Transverse colon (tissue), 4 donors: ENCODE results near the gene PRLR.

Source experiments
- EP300 ChIP-seq: sonication (generic); formaldehyde crosslinking; IDR thresholded peaks from one replicate; pipeline ENCODE4 v1.6.1; 2017; ENCODE audit warnings: antibody characterized with exemption, low read depth
- POLR2A ChIP-seq: fragments of 450-650 bp; IDR thresholded peaks from one replicate; pipeline ENCODE4 v1.6.1; 2016; ENCODE audit warnings: antibody characterized with exemption, mild to moderate bottlenecking, moderate library complexity
- POLR2AphosphoS5 ChIP-seq, 3 donors: sonication (generic); formaldehyde crosslinking; IDR thresholded peaks; one replicate each; pipeline ENCODE4 v1.6.1; 2016; ENCODE audit warnings: antibody characterized with exemption in 3 of 3
- TF ChIP-seq, protein P1 (sequence below), 5 experiments: fragments of 200-600 bp in 3 of 5; fragments of 450-650 bp in 2 of 5; sonication (generic) in 3 of 5; IDR thresholded peaks; 1 replicate in 2 of 5; 2 replicates in 3 of 5; pipeline ENCODE4 v1.5.1; 2016 to 2017; ENCODE audit warnings: antibody characterized with exemption in 5 of 5, inconsistent platforms in 3 of 5, mild to moderate bottlenecking in 2 of 5, moderate library complexity in 1 of 5

GRCh38 chr5:35240892-35241291 lies 10.6 kb upstream of the PRLR start:
- TF ChIP-seq, protein P1, sequence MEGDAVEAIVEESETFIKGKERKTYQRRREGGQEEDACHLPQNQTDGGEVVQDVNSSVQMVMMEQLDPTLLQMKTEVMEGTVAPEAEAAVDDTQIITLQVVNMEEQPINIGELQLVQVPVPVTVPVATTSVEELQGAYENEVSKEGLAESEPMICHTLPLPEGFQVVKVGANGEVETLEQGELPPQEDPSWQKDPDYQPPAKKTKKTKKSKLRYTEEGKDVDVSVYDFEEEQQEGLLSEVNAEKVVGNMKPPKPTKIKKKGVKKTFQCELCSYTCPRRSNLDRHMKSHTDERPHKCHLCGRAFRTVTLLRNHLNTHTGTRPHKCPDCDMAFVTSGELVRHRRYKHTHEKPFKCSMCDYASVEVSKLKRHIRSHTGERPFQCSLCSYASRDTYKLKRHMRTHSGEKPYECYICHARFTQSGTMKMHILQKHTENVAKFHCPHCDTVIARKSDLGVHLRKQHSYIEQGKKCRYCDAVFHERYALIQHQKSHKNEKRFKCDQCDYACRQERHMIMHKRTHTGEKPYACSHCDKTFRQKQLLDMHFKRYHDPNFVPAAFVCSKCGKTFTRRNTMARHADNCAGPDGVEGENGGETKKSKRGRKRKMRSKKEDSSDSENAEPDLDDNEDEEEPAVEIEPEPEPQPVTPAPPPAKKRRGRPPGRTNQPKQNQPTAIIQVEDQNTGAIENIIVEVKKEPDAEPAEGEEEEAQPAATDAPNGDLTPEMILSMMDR (IDR thresholded peaks at IDR 0.05), result no peak
- TF ChIP-seq POLR2A, result no peak
- no peak for TF ChIP-seq EP300
- TF ChIP-seq POLR2AphosphoS5 (IDR thresholded peaks at IDR 0.05), result no peak
